ENCODE results near the gene EME2.

EME2 gene

DNA sequence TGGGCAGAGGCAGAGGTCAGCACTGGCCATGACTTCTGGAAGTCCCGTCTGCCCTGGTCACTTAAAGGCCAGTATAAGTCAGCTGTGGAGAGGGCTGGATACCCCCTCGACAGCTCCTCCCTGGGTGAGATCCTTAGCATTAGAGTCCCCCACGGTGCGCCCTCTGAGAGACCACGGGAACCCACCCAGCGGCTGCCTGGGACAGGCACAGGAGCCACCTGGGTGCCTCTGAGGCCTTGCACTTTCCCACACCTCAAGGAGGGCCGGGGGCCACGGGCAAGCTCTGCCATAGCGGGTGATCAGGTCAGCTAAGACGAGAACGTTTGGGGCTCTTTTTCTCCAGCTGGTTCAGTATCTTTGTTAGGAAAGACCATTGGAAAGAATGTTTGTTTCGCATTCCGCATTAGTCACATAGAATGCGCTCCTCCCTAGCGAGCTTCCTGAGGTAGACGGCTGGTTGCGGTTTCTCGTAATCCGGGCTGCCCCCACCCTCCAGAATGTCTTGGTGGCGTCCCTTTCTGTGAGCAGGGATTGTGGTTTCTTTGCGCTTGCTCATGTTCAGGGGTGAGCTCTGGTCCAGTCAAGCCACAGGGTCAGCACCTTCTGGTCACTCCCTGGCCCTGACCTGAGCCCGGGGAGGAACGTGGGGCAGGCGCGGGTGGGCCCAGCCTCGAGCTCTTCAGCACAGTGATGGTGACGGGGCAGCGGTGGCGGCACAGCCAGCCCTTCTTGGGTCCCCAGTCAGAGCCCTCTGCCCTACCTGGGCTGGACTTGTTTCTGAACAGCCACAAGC lies 26.5 kb upstream of the EME2 start:
- DNase-seq, result no peak

DNA sequence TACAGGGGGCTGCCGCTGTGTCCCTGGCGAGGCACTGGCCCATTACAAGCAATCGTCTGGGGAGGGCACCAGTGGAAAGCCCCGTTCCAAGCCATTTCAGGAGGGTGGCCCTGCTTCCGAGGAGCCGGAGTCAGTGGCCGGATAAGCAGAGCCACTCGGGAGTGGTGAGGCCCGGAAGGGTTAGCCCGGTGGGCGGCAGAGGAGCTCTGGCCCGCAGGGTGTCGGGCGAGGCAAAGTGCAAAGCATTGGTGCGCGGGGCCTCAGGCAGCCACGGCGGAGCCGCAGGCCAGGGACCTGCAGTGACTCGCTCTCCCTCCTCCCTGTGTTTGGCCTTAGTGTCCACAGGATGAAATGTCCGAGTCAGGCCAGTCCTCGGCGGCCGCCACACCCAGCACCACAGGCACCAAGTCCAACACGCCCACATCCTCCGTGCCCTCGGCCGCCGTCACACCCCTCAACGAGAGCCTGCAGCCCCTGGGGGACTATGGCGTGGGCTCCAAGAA lies 25.9 kb upstream of the EME2 start:
- no peak for DNase-seq

DNA sequence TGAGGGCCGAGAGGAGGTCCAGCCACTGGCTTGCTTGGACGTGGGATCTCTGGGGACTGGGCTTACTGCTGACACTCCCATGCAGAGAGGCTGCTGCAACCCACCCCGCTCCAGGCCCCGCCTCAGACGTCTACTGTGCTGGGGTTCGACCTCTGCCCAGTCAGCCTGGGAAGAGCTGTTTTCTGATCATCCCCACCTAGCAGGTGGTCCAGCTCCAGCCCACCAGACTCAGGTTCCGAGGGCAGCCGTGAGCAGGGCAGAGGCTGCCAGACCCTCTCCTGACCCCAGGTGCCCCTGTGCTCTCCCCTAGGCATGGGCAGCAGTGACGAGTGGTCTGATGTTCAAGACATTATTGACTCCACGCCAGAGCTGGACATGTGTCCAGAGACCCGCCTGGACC lies 24.7 kb upstream of the EME2 start:
- no peak for DNase-seq

DNA sequence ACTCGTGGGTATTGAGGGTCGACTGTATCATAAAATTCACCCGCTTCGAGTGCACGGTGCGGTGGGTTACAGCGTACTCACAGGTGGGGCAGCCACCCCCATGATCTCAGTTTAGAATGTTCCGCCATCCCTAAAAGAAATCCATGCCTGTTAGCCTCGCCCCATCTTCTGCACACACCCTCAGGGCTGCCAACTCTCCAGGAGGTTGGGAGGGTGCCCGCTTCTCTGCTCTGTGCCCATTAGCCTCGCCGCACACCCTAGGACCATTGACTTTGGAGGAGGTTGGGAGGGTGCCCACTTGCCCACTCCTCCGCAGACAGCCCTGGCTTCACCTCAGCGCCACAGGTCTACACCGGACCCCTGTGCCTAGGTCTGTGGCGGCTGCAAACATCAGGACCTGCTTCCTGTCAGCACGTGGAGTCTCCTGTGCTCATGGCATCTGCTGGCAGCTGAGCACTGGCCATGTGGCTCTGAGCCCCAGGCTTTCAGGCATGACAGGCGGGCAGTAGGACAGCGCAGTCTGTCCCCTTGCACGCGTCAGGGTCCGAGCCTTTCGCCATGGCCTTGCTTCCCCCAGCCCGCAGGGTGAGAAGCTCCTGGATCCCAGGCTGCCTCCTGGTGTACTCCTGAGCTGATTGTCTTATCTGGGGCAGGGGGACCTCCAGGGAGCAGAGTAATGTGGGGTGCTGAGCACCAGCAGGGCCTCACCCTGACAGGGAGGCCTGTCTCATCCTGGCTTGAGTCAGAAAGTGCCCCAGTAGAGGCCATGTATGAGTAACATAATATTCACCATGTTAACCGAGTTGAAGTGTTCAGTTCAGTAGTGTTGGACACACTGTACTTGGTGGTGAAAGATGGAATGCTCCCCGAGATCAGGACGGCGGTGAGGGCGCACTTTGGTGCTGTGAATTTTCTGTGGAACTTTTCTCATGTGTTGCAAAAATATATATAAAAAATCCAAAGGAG lies 23.2 kb upstream of the EME2 start:
- no peak for DNase-seq

DNA sequence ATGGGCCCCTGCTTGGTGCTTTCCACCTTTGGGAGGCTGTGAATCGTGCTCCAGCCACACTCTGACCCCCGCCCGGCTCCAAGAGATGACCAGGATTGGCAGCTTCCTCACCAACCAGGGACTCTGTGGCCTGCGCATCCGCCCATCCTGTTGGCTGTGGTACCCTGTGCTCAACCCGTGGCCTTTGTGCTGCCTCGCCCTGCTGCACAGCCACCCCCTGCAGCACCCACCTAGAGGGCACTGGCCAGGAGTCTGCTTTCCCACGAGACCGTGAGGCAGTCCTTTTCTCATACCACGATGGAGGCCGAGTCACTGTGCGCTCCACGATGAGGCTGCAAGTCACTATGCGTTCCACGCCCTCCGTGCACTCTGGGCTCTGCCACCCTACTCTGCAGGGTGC lies 20.7 kb upstream of the EME2 start:
- DNase-seq, result no peak

DNA sequence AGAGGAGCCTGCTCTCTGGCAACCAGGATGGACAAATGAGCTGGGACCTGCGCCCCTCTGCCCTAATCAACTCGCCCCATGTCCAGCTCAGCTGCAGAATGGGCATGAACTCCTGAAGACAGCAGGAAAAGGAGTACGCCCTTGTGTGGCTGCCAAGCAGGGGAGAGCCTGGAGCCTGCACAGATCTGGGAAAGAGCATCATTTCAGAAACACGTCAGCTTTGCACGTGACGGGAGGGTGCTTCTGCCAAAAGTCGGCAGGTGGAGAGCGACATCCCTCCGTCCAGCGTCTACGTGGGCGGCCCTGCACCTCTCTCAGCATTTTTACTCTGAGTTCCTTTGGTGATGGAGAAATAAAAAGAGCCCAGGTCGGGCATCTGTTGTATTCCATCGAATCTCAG lies 19.8 kb upstream of the EME2 start:
- DNase-seq, result no peak

DNA sequence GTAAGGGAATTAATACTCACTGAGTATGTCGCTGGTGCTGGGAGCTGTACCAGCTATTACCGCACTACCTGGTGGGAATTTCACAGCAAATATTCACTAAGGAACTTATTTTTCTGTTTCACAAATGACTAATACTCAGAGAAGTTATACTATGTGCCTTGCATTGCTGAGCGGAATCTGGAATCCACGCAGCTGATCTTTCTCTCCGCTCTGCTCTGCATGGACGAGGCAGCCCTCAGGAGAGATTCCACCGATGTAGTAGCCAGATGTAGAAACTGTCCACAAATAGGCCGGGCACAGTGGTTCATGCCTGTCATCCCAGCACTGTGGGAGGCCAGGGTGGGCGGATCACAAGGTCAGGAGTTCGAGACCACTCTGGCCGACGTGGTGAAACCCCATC lies 18.4 kb upstream of the EME2 start:
- no peak for DNase-seq

DNA sequence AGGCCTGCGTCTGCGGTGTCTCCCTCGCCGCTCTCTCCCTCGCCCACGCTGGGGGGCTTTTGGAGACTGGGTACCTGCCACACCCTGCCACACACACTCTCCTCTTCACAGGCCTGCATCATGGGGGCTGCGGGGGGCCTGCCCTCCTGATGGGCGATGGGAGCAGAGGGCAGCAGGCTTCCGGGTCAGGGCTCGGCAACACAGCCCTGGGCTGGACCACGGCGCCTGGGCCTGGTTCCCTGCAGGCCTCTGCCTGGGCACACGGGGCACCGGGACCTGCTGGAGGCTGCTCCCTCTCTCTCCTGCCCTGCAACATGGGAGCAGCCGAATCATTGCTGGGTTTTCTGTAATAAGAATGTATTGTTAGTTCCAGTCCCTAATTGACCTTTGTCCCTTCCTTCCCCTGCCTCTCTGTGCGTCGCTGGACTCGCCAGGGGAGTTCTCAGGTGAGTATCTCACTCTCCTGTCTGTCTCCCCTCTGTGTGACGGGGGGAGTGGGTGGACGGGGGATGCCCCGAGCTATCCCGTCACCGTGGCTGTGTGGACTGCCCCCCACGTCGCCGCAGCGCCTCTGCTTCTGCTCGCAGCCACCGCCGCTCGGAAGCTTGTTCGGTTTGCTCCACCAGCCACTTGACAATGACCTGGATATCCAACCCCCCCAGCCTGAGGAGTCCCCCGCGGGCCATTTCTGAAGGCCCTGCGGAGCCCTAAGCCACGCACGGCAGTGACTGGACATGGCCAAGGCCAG lies 14.7 kb upstream of the EME2 start:
- no peak for DNase-seq

DNA sequence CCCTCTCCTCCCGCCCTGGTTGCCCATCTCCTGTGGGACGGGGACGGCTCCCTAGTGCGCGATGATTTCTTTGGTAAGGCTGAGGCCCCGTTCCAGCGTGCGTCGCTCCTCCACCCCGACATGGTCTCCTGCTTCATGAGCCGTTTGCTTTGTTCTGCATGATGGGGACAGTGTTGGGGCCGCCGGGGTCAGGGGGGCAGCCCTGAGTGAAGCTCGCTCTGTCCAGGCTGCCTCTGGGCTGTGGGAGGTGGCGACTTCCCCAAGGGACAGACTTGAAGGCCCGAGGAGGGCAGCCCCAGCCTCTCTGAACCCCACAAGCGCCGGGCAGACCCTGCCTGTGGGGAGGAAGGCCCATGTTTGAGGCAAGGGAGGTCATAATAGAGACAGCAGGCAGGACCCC lies 13.7 kb upstream of the EME2 start:
- DNase-seq, result no peak

DNA sequence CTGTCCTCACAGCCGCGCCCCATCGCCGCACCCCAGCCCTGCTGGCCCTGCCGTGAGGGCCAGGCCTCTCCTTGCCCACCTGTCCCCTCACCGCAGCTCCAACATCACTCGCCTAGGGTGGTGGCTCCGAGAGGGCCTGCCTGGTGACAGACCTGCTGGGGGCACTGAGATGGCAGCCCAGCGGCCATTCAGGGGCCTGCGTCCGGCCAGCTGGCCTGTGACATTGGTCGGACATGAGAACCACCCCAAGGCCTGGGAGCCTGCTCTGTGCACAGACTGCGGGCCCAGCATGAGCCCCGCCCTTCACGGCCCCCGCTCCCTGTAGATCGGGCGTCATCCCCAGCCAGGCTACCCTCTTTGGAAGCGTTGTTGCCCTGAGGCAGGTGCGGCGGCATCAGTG lies 13.1 kb upstream of the EME2 start:
- DNase-seq, result no peak

DNA sequence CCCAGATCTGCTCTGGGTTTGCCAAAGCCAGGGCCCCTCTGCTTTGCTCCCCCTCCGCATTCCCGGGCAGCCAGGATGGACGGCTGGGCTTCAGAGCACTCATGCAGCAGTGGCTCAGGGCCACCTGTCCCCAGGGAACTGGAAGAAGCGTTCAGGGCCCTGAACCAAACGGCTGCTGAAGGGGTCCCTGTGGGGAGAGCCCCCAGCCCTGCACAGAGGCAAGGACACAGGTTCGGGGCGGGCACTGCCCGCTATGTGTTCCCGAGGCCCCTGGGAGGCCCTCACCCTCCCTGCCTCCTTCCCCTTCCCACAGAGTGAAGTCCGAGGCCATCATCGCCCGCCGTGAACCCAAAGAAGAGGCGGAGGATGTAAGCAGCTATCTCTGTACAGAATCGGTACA lies 11.7 kb upstream of the EME2 start:
- DNase-seq, result no peak

DNA sequence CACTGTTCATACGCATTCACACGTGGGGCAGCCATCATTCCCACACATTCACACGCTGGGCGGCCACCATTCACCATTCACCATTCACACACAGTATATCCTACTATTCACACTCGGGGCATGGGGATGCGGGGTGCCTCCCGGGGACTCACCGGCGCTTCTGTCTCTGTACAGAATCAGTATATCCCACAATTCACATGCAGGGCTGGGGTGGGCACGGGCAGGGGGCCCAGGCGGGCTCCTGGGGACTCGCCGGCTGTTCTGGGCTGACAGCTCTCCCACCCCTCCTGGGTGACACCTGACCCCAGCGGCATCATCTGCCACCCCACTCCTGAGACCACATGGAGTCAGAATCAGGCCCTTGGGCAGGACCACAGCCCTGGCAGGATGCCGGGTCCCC lies 10.9 kb upstream of the EME2 start:
- DNase-seq, result no peak

DNA sequence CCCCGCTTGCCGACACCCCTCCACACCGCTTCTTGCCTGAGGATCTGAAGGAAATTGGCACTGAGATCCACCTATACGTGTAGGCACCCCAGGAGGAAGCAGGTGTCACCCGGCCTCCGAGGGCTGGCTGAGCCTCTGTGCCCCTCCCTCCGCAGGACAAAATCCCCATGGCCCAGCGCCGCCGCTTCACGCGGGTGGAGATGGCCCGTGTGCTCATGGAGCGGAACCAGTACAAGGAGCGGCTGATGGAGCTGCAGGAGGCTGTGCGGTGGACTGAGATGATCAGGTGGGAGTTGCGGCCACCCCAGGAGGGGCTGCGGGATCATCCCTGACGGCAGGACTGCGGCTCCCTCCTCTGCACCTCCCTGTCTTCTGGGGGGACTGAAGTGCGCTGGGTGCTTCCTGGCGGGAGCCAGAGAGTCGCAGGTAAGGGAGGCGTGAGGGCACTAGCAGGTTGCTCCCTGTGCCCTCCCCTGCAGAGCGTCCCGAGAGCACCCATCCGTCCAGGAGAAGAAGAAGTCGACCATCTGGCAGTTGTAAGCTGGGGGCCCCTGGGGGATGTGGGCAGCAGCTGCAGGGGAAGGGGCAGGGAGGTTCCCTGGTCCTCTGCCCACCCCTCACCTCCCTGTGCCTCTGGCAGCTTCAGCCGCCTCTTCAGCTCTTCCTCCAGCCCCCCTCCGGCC lies 10.3 kb upstream of the EME2 start:
- no peak for DNase-seq

DNA sequence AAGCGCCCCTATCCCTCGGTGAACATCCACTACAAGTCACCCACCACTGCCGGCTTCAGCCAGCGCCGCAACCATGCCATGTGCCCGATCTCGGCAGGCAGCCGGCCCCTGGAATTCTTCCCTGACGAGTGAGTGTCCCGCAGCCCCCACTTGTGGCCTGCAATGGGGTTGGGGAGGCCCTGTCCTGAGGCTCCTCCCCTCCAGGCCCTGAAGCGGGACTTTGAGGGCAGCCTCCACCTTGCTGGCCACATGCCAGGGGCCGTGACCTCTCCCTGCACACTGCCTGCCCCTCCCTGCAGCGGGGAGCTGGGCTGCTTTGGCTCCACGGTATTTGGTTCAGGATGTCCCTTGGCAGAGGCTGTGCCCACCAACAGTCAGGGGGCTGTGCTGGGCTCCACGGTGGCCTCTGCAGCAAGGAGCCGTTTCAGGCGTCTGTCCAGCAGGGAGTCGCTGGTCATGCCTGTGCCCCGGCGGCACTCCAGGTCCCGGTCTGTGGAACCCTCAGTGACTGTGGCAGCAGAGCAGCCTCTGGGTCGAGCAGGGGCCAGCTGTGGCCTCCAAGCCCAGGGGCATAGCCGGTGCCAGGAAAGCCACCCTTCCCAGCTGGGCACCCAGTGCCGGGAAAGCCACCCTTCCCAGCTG lies 9.6 kb upstream of the EME2 start:
- no peak for DNase-seq

DNA sequence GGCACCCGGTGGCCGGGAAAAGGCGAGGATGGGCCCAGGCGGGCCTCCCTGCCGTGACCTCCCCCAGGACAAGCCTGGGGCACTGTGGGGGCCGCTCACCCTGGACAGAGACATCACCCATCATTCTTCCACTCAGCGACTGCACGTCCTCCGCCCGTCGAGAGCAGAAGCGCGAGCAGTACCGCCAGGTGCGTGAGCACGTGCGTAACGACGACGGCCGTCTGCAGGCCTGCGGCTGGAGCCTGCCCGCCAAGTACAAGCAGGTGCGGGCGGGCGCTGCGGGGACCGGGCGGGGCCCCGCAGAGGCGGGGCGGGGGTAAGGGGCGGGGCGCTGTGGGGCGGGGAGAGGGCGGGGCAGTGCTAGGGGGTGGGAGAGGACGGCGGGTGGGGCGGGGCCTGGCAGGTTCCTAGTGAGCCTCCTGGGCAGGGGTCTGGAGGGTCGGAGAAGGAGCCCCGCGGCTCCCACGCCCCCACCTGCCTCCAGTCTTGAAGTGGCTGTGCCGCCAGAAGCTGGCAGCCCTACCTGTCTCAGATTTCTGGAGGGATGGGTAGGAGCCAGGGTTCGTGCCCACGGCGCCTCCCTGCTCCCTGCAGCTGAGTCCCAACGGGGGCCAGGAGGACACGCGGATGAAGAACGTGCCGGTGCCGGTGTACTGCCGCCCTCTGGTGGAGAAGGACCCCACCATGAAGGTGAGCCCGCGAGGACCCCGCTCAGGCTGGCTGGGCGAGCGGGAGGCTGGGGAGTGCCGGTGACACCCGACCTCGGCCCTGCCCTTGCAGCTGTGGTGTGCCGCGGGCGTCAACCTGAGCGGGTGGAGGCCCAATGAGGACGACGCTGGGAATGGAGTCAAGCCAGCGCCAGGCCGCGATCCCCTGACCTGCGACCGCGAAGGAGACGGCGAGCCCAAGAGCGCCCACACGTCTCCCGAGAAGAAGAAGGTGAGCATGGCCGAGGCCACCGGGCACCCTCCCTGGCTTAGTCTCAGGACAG lies 8.8 kb upstream of the EME2 start:
- no peak for DNase-seq

DNA sequence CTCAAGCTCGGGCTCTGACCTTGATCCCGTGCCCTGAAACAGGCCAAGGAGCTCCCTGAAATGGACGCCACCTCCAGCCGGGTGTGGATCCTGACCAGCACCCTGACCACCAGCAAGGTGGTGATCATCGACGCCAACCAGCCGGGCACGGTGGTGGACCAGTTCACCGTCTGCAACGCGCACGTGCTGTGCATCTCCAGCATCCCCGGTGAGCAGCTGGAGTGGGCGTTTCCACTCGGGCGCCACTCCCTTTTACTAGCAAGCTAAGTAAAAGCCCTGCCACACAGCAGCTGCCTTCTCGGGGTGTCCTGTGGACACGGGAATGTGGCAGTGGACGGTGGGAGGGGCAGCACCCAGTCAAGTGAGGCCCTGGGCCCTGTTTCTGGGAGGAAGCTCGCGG lies 7.6 kb upstream of the EME2 start:
- DNase-seq, result no peak

DNA sequence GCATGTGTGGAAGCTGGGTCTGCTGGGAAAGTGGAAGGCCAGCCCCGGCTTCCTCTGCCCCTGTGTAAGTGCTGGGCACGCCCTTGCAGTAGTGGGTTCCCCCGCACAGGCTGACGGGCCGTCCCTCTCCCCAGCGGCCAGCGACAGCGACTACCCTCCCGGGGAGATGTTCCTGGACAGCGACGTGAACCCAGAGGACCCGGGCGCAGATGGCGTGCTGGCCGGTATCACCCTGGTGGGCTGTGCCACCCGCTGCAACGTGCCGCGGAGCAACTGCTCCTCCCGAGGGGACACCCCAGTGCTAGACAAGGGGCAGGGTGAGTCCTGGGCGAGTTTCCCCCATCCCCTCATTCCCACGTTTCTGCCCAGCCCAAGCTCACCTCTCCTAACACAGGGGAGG lies 6.8 kb upstream of the EME2 start:
- DNase-seq, result no peak

DNA sequence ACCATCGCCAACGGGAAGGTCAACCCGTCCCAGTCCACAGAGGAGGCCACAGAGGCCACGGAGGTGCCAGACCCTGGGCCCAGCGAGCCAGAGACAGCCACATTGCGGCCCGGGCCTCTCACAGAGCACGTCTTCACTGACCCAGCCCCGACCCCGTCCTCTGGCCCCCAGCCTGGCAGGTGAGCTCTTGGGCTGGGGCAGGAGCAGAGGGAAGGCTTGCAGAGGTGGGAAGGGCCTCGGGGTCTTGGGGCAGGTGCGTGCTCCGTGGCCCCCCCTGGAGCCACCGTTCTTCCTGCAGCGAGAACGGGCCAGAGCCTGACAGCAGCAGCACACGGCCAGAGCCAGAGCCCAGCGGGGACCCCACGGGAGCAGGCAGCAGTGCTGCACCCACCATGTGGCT lies 6.4 kb upstream of the EME2 start:
- DNase-seq, result no peak

DNA sequence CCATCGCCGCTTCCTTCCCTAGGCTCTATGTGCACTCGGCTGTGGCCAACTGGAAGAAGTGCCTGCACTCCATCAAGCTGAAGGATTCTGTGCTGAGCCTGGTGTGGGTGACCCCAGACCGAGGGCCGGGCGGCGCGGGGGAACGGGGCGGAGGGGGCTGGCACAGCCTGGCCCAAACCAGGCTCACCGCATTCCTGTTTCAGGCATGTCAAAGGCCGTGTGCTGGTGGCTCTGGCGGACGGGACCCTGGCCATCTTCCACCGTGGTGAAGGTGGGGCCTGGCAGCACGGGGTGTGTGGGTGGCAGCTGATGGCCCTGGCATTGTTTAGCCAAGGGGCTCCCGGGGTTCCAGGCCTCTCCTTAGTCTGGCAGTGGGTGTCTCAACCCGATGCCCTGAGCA lies 5.9 kb upstream of the EME2 start:
- no peak for DNase-seq

DNA sequence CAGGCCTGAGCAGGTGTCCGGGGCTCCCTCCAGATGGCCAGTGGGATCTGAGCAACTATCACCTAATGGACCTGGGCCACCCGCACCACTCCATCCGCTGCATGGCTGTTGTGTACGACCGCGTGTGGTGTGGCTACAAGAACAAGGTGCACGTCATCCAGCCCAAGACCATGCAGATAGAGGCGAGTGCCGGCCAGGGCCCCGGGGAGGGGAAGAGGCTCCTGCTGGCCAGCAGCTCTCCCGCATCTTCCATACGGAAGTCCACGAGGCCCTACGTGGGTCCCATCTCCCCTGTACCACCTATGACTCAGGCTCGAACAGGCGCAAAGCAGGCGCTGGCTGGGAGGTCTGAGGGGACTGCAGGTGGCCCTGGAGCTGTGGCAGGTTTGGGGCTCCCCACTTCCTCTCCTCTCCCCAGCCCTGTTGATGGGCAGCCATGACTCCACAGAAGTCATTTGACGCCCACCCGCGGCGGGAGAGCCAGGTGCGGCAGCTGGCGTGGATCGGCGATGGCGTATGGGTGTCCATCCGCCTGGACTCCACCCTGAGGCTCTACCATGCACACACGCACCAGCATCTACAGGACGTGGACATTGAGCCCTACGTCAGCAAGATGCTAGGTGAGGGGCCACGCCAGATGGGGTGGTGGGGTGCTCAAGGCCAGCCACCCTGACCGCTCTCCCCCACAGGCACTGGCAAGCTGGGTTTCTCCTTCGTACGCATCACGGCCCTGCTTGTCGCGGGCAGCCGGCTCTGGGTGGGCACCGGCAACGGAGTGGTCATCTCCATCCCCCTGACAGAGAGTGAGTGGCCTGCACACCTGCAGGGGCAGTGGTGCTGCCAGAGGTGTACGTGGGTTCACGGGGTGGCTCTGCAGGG lies 5.3 kb upstream of the EME2 start:
- DNase-seq, result no peak
